ENCODE measurements around the gene LASP1NB.

The LASP1NB gene

DNA sequence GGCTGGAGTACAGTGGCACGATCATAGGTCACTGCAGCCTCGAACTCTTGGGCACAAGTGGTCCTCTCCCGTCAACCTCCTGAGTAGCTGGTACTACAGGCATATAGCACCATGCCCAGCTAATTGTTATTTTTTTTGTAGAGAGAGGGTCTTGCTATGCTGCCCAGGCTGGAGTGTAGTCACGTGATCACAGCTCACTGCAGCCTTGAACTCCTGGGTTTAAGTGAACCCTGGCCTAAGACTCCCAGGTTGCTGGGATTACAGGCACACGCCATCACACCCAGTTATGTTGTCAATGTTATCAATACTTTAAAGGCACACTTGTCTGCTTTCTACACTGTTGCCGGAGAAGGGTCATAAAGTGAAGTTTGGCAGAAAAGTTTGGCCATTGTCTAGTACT lies 22.0 kb upstream of the LASP1NB start:
- DNase-seq (no peak), FAIRE-seq (no peak)
- TF ChIP-seq, protein P1, sequence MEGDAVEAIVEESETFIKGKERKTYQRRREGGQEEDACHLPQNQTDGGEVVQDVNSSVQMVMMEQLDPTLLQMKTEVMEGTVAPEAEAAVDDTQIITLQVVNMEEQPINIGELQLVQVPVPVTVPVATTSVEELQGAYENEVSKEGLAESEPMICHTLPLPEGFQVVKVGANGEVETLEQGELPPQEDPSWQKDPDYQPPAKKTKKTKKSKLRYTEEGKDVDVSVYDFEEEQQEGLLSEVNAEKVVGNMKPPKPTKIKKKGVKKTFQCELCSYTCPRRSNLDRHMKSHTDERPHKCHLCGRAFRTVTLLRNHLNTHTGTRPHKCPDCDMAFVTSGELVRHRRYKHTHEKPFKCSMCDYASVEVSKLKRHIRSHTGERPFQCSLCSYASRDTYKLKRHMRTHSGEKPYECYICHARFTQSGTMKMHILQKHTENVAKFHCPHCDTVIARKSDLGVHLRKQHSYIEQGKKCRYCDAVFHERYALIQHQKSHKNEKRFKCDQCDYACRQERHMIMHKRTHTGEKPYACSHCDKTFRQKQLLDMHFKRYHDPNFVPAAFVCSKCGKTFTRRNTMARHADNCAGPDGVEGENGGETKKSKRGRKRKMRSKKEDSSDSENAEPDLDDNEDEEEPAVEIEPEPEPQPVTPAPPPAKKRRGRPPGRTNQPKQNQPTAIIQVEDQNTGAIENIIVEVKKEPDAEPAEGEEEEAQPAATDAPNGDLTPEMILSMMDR (IDR thresholded peaks at IDR 0.05; ENCODE audit: borderline replicate concordance, extremely low read depth, insufficient read depth): no peak
- intact Hi-C loops (cut with DNase I): no loop called here
- H3K27me3 ChIP-seq (ENCODE audit: control insufficient read depth, insufficient read depth, low read length): no peaks in the 10 kb centered on the region
- no peak overlapping the region for H3K9ac ChIP-seq (ENCODE audit: low read length in 3 of 3)
- no peak overlapping the region for H3K27ac ChIP-seq (ENCODE audit: low read depth in 2 of 2, low read length in 2 of 2)
- H3K4me3 ChIP-seq (ENCODE audit: low read length in 3 of 3): no peak overlapping the region
- H3K36me3 ChIP-seq (ENCODE audit: control insufficient read depth in 2 of 3, insufficient read depth in 3 of 3, low read length in 3 of 3): peaks cover 3 to 14% (median 4%) of the 10 kb centered on the region in 3 donors
- peaks cover 0 to 27% (median 26%) of the 10 kb centered on the region in 3 donors for H3K4me1 ChIP-seq (ENCODE audit: control insufficient read depth in 2 of 3, insufficient read depth in 2 of 3, low read depth in 1 of 3, low read length in 3 of 3)
- no peaks in the 10 kb centered on the region for H3K9me3 ChIP-seq (ENCODE audit: control insufficient read depth in 2 of 3, insufficient read depth in 1 of 3, low read length in 3 of 3)

DNA sequence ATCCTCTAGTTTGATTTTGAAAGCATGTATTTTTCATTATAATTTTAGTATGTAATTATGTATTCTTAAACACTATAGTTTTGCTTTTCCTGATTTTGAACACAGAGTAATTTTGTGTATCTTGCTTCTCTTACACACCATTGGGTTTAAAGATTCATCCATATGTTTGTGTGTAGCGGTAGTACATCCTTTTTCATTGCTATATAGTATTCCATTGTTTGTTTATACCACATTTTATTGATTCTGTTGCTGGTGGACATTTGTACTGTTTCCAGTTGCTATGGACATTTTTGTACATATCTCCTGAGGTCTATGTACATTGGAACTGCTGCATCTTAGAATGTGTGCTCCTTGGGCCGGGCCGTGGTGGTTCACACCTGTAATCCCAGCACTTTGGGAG lies 20.5 kb upstream of the LASP1NB start:
- Histone ChIP-seq H3K36me3 (ENCODE audit: control insufficient read depth in 2 of 3, insufficient read depth in 3 of 3, low read length in 3 of 3) (peaks cover 3 to 14% (median 4%) of the 10 kb centered on the region in 3 donors), H3K27me3 (ENCODE audit: control insufficient read depth, insufficient read depth, low read length) (no peaks in the 10 kb centered on the region), H3K27ac (ENCODE audit: low read depth in 2 of 2, low read length in 2 of 2) (no peak overlapping the region), H3K9ac (ENCODE audit: low read length in 3 of 3) (no peak overlapping the region), H3K4me1 (ENCODE audit: control insufficient read depth in 2 of 3, insufficient read depth in 2 of 3, low read depth in 1 of 3, low read length in 3 of 3) (peaks cover 0 to 23% (median 20%) of the 10 kb centered on the region in 3 donors), H3K9me3 (ENCODE audit: control insufficient read depth in 2 of 3, insufficient read depth in 1 of 3, low read length in 3 of 3) (no peaks in the 10 kb centered on the region), H3K4me3 (ENCODE audit: low read length in 3 of 3) (no peak overlapping the region)
- DNase-seq (no peak), FAIRE-seq (no peak)
- intact Hi-C loops (cut with DNase I): no loop called here
- TF ChIP-seq, protein P1 (IDR thresholded peaks at IDR 0.05; ENCODE audit: borderline replicate concordance, extremely low read depth, insufficient read depth): no peak

DNA sequence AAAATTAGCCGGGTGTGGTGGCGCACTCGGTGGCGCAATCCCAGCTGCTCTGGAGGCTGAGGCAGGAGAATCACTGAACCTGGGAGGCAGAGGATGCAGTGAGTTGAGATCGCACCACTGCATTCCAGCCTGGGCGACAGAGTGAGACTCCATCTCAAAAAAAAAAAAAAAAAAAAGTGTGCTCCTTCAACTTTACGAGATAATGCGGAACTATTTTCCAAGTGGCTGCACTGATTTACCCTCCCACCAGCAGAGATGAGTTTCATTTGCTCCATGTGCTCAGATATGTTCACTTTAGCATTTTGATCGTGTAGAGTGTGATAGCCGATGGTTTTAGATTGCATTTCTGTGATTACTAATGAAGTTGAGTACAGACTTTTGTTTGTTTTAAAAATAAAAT lies 20.0 kb upstream of the LASP1NB start:
- FAIRE-seq (no peak), DNase-seq (no peak)
- TF ChIP-seq, protein P1 (IDR thresholded peaks at IDR 0.05; ENCODE audit: borderline replicate concordance, extremely low read depth, insufficient read depth): no peak
- H3K9ac ChIP-seq (ENCODE audit: low read length in 3 of 3): no peak overlapping the region
- H3K4me3 ChIP-seq (ENCODE audit: low read length in 3 of 3): no peak overlapping the region
- H3K9me3 ChIP-seq (ENCODE audit: control insufficient read depth in 2 of 3, insufficient read depth in 1 of 3, low read length in 3 of 3): no peaks in the 10 kb centered on the region
- H3K36me3 ChIP-seq (ENCODE audit: control insufficient read depth in 2 of 3, insufficient read depth in 3 of 3, low read length in 3 of 3): peaks cover 3 to 14% (median 4%) of the 10 kb centered on the region in 3 donors
- peaks cover 0 to 23% (median 20%) of the 10 kb centered on the region in 3 donors for H3K4me1 ChIP-seq (ENCODE audit: control insufficient read depth in 2 of 3, insufficient read depth in 2 of 3, low read depth in 1 of 3, low read length in 3 of 3)
- intact Hi-C loops (cut with DNase I): no loop called here
- no peaks in the 10 kb centered on the region for H3K27me3 ChIP-seq (ENCODE audit: control insufficient read depth, insufficient read depth, low read length)
- H3K27ac ChIP-seq (ENCODE audit: low read depth in 2 of 2, low read length in 2 of 2): no peak overlapping the region
